Fibroblast of pulmonary artery (primary cell): ENCODE data around the gene STK11IP.
A peak's percentile ranks its signal among the peaks of the same experiment; 100 is the strongest.

Experiments
- DNase-seq: peaks from one replicate; pipeline ENCODE4 v3.0.0-alpha.2; 2010; ENCODE audit warnings: low read depth
- H3K4me3 ChIP-seq: replicated peaks from 2 replicates; pipeline ENCODE4 v1.5.1; 2011; ENCODE audit warnings: low read depth, mild to moderate bottlenecking, control low read depth, low read length, moderate library complexity
- TF ChIP-seq, protein P1 (sequence below): IDR thresholded peaks from 2 replicates; pipeline ENCODE4 v1.5.1; 2011; ENCODE audit warnings: mild to moderate bottlenecking, control low read depth, low read length, inconsistent platforms; ENCODE audit errors: missing control alignments

Gene STK11IP

DNA sequence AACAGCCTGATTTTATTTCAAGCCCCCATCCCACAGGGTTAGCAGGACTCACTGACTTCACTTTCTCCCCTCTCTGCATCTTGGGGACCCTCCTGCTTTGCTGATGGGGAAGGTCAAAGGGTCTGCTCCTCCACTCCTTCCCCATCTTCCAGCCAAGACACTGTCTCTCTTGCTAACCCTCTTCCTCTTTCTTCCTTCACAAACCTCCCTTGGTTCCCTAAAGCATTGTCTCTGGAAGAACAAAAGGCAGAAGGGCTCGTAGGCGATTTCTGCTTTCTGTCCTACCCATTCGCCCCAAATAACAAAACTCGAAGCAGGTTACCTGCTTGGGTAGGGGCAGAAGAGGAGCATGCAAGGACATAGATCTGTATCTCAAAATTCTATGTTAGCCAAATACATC, 24.3 kb downstream of the STK11IP start:
- H3K4me3 ChIP-seq: no peak overlapping the region
- TF ChIP-seq, protein P1, sequence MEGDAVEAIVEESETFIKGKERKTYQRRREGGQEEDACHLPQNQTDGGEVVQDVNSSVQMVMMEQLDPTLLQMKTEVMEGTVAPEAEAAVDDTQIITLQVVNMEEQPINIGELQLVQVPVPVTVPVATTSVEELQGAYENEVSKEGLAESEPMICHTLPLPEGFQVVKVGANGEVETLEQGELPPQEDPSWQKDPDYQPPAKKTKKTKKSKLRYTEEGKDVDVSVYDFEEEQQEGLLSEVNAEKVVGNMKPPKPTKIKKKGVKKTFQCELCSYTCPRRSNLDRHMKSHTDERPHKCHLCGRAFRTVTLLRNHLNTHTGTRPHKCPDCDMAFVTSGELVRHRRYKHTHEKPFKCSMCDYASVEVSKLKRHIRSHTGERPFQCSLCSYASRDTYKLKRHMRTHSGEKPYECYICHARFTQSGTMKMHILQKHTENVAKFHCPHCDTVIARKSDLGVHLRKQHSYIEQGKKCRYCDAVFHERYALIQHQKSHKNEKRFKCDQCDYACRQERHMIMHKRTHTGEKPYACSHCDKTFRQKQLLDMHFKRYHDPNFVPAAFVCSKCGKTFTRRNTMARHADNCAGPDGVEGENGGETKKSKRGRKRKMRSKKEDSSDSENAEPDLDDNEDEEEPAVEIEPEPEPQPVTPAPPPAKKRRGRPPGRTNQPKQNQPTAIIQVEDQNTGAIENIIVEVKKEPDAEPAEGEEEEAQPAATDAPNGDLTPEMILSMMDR: no peak
- DNase-seq: no peak

DNA sequence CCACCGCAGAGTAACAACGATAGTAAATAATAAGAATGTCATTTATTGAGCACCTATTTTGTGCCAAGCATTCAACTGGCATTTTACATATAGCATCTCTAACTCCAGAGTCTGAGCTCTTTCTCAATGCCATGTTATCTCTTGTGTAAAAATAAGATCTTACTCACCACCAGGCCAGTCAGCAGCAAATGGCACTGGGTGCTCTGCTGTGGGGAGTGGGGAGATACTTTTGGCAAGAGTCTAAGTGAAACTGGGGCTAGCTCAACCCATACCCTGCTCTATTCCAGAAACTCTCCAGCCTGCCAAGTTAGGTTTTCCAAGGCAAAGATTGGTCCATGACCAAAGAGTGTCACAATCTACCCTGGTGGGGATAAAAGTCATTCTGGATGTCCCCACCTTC, 24.8 kb downstream of the STK11IP start:
- no peak for DNase-seq
- H3K4me3 ChIP-seq: no peak overlapping the region
- TF ChIP-seq, protein P1: no peak

DNA sequence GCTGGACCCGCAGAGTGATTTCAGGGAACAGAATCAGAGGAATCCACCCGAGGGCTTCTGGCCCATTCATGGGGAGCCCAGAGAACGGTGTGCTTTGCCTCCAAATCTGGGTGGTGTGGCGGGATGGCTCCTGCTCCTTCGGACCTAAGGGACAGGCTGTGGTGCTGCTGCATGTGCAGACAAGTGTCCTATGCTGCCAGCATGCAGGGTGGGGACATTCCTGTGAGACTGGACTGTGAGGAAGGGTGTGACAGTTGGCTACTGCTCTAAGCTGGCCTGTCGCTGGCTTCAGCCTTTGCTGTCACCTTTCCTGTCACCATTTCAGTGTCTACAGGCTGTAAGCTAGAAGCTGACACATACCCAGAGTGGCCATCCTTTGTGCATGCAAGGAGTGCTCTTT, 26.9 kb downstream of the STK11IP start:
- no peak overlapping the region for H3K4me3 ChIP-seq
- DNase-seq: no peak
- TF ChIP-seq, protein P1: no peak

DNA sequence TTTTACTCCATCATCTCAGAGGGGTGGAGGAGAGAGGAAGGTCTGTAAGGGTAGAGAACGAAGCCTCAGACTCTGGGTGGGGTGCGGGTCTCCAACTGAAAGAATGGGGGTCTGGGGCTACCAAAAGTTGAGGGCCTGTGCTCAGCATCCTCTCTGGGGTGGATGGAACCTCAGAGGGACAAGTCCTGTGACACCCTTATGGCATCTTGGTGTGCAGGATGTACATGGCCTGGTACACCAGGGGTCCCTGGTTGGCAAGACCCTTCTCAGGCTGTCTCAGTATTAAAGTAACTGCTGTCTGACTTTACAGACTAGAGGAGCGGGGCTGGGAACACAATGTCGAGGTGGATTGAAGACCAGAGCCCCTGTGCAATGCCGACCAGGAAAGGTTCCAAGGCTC, 27.5 kb downstream of the STK11IP start:
- no peak overlapping the region for H3K4me3 ChIP-seq
- TF ChIP-seq, protein P1: no peak
- DNase-seq: no peak

DNA sequence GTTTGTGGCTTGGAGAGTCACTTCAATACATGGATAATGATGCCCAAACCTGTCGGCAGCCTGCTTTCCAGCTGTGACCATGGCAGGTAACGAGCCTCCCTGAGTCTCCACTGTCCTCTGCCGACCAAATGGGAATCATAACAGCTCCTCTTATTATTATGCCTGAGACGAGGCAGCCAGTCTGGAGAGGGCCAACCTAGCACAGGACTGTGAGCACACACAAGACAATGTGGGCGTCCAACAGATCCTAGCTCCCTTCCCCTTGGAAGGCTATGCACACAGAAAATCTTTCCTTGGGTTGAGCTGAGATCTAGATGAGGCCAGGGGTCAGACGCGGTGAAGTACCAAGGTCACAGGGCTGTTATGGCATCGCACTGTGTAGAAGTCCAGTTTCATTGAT, 28.9 kb downstream of the STK11IP start:
- H3K4me3 ChIP-seq: no peak overlapping the region
- TF ChIP-seq, protein P1: no peak
- DNase-seq: no peak

DNA sequence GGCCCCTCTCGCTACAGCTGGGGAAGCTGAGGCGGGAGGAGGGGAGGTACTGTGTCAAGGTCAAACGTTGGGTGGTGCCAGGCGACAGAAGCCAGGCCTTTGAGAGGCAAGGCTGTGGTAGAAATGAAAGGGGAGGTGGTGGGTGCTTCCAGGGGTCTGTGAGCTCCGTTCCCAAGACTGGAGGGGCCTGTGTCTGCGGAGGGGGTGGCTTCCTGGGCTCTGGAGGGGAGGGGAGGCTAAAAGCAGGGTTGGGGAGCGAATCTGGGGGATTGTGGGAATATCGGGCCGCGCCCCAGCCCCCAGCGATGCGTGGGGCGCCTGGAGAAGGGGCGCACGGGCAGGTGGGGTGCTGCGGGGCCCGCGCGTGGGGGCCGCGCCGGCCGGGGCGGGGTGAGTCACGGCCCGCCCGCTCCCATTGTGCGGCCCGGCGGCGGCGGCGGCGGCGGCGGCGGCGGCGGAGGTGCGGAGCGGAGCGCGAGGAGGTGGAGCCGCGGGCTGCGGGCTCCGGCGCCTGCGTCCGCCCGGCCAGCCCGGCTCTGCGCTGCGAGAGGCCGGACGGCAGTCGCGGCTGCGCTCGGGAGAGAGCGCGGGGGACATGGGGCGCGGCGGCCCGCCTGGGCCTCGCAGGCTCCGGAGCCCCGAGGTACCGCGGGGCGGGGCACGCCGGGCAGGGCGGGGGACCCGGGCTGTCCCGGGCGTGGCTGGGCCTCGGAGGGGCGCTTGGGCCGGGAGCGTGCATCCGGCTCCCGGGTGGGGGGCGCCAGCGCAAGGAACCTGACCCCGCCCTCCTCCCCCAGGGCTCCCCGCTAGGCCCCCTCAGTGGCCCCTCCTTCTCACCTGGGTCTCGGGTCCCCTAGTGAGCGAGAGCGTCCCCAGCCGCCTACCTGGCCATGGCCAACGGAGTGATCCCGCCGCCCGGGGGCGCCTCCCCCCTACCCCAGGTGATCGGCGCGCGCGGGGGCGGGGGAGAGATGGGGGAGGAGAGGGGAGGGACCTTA, 29.7 kb downstream of the STK11IP start, which contains the start of gene SLC4A3:
Gene SLC4A3 (plus strand): TSS at position 528 of the 998 bp plus-strand sequence. CDS start 363 bp downstream, at position 891.
- TF ChIP-seq, protein P1: no peak
- peak within 1 kb of the TSS; percentile 52 for H3K4me3 ChIP-seq

More for the DNA sequence above, 29.7 kb downstream of the STK11IP start, which contains the start of gene SLC4A3:
- DNase-seq: peak; percentile 25
